OCI-LY3 (cell line): ENCODE results near the gene PRDM16.

Source experiments
- H2AFZ ChIP-seq: fragments of 200-600, 300-600 bp; shearing (Covaris generic); 2 replicates; pipeline ENCODE4 v1.6.0; 2014; ENCODE audit warnings: antibody characterized with exemption, low read depth, low read length
- H3K27ac ChIP-seq: fragments of 200-600, 300-600 bp; sonication (generic); 2 replicates; pipeline ENCODE4 v1.5.1; 2014; ENCODE audit warnings: mild to moderate bottlenecking, low read length, moderate library complexity, mixed read lengths
- H3K27me3 ChIP-seq: fragments of 200-600, 300-600 bp; sonication (generic); 2 replicates; pipeline ENCODE4 v1.6.1; 2014; ENCODE audit warnings: low read depth, low read length, mixed read lengths
- H3K36me3 ChIP-seq: fragments of 200-600, 300-600 bp; sonication (generic); replicated peaks from 2 replicates; pipeline ENCODE3; 2014; ENCODE audit warnings: low read depth, low read length, mixed read lengths
- H3K4me1 ChIP-seq: fragments of 300-600, 200-600 bp; sonication (generic); 2 replicates; pipeline ENCODE4 v1.6.1; 2014; ENCODE audit warnings: low read length, mixed read lengths
- H3K4me2 ChIP-seq: fragments of 200-600, 300-600 bp; sonication (generic); 2 replicates; pipeline ENCODE4 v1.6.1; 2014; ENCODE audit warnings: low read length, mixed read lengths
- H3K4me3 ChIP-seq: fragments of 300-600, 200-600 bp; sonication (generic); 2 replicates; pipeline ENCODE4 v1.5.1; 2014; ENCODE audit warnings: antibody characterized with exemption, mild to moderate bottlenecking, low read length, moderate library complexity
- H3K79me2 ChIP-seq: fragments of 300-600, 200-600 bp; shearing (Covaris generic); 2 replicates; pipeline ENCODE4 v1.6.1; 2014; ENCODE audit warnings: mild to moderate bottlenecking, low read length, mixed read lengths
- H3K9ac ChIP-seq: fragments of 300-600, 200-600 bp; shearing (Covaris generic); 2 replicates; pipeline ENCODE4 v1.6.0; 2014; ENCODE audit warnings: mild to moderate bottlenecking, low read length, moderate library complexity
- H3K9me3 ChIP-seq: fragments of 200-600, 300-600 bp; shearing (Covaris generic); 2 replicates; pipeline ENCODE4 v1.6.1; 2014; ENCODE audit warnings: low read length, mixed read lengths; ENCODE audit not compliant: insufficient read depth
- H4K20me1 ChIP-seq: fragments of 200-600, 300-600 bp; sonication (generic); 2 replicates; pipeline ENCODE4 v1.6.1; 2016; ENCODE audit warnings: low read length, mixed read lengths; ENCODE audit not compliant: insufficient read depth
- EZH2phosphoT487 ChIP-seq: fragments of 200-600 bp; shearing (Covaris generic); IDR thresholded peaks from 2 replicates; pipeline ENCODE4 v1.6.1; 2018; ENCODE audit warnings: antibody characterized with exemption, mixed run types, low read depth
- TF ChIP-seq, protein P1 (sequence below): fragments of 200-600, 300-600 bp; sonication (generic); IDR thresholded peaks from 2 replicates; pipeline ENCODE4 v1.5.1; 2014; ENCODE audit warnings: antibody characterized with exemption, low read length, low read depth

PRDM16 gene

DNA sequence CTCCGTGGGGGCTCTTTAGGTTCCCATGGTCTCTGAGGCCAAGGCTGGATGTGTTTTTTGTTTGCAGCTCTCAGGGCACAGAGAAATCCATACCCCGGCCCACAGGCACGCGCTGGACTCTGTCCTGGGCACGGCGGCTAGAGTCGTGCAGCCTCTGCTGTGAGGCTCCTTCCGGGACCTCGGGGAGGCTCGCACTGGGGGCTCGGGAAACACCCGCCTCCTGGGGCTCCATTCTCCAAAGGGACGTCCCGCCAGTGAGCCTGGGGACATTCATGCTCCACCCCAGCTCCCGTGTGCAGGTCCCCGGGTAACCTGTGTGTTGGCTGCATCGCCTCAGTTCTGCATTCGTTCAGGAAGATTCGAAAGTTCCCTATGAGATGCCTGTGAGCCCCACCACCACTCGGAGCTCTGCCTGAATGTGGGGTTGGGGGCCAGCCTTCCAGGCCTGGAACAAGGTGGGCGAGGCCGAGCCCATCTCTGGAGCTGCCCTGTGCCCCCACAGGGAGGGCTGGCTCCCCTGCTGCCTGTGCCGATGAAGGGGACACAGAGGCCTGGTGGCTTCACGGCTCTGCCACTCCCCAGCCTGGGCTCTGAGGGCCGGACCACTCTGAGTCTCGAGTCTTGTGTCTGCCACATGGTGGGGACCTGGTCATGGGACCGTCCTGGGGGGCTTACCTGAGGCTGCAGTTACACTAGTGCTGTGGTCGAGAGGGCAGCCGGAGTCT, 203.5 kb downstream of the PRDM16 start:
- H3K4me2 ChIP-seq: no peak overlapping the region
- no peak overlapping the region for H3K27ac ChIP-seq

DNA sequence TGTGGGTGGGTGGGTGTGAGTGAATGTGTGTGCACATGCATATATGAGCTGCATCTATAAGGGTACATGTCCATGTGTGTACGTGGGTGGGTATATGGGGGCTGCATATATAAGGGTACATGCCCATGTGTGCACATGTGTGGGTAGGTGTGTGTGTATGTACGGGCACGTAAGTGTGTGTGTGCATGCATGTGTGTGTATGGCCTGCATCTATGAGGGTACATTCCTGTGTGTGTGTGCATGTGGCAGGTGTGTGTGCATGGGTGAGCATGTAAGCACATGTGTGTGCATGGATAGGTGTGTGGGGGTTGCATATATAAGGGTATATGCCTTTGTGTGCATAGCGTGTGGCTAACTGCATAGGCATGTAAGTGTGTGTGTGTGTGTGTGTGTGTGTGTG, 204.4 kb downstream of the PRDM16 start:
- no peak overlapping the region for H3K9ac ChIP-seq
- H3K36me3 ChIP-seq: no peaks in the 10 kb centered on the region
- H3K4me2 ChIP-seq: no peak overlapping the region
- no peak for TF ChIP-seq EZH2phosphoT487
- TF ChIP-seq, protein P1, sequence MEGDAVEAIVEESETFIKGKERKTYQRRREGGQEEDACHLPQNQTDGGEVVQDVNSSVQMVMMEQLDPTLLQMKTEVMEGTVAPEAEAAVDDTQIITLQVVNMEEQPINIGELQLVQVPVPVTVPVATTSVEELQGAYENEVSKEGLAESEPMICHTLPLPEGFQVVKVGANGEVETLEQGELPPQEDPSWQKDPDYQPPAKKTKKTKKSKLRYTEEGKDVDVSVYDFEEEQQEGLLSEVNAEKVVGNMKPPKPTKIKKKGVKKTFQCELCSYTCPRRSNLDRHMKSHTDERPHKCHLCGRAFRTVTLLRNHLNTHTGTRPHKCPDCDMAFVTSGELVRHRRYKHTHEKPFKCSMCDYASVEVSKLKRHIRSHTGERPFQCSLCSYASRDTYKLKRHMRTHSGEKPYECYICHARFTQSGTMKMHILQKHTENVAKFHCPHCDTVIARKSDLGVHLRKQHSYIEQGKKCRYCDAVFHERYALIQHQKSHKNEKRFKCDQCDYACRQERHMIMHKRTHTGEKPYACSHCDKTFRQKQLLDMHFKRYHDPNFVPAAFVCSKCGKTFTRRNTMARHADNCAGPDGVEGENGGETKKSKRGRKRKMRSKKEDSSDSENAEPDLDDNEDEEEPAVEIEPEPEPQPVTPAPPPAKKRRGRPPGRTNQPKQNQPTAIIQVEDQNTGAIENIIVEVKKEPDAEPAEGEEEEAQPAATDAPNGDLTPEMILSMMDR: no peak
- H3K9me3 ChIP-seq: no peaks in the 10 kb centered on the region
- no peaks in the 10 kb centered on the region for H3K27me3 ChIP-seq
- no peak overlapping the region for H2AFZ ChIP-seq
- H3K4me1 ChIP-seq: no peaks in the 10 kb centered on the region
- no peaks in the 10 kb centered on the region for H4K20me1 ChIP-seq
- H3K79me2 ChIP-seq: no peaks in the 10 kb centered on the region
- H3K4me3 ChIP-seq: no peak overlapping the region
- H3K27ac ChIP-seq: no peak overlapping the region

More for the DNA sequence above, 203.5 kb downstream of the PRDM16 start:
- no peak overlapping the region for H2AFZ ChIP-seq
- no peaks in the 10 kb centered on the region for H3K27me3 ChIP-seq
- no peaks in the 10 kb centered on the region for H3K79me2 ChIP-seq
- H3K9ac ChIP-seq: no peak overlapping the region
- no peaks in the 10 kb centered on the region for H3K36me3 ChIP-seq
- H3K9me3 ChIP-seq: no peaks in the 10 kb centered on the region
- H3K4me3 ChIP-seq: no peak overlapping the region
- no peaks in the 10 kb centered on the region for H3K4me1 ChIP-seq
- TF ChIP-seq, protein P1: no peak
- no peak for TF ChIP-seq EZH2phosphoT487
- H4K20me1 ChIP-seq: no peaks in the 10 kb centered on the region

GRCh38 chr1:3274972-3275371, 206.0 kb downstream of the PRDM16 start:
- no peaks in the 10 kb centered on the region for H3K36me3 ChIP-seq
- H3K79me2 ChIP-seq: no peaks in the 10 kb centered on the region
- H3K4me3 ChIP-seq: no peak overlapping the region
- no peak overlapping the region for H3K4me2 ChIP-seq
- H2AFZ ChIP-seq: no peak overlapping the region
- H3K4me1 ChIP-seq: no peaks in the 10 kb centered on the region
- H3K9ac ChIP-seq: no peak overlapping the region
- TF ChIP-seq, protein P1: no peak
- no peak for TF ChIP-seq EZH2phosphoT487
- H3K27ac ChIP-seq: no peak overlapping the region
- H4K20me1 ChIP-seq: no peaks in the 10 kb centered on the region
- H3K9me3 ChIP-seq: no peaks in the 10 kb centered on the region
- H3K27me3 ChIP-seq: no peaks in the 10 kb centered on the region

DNA sequence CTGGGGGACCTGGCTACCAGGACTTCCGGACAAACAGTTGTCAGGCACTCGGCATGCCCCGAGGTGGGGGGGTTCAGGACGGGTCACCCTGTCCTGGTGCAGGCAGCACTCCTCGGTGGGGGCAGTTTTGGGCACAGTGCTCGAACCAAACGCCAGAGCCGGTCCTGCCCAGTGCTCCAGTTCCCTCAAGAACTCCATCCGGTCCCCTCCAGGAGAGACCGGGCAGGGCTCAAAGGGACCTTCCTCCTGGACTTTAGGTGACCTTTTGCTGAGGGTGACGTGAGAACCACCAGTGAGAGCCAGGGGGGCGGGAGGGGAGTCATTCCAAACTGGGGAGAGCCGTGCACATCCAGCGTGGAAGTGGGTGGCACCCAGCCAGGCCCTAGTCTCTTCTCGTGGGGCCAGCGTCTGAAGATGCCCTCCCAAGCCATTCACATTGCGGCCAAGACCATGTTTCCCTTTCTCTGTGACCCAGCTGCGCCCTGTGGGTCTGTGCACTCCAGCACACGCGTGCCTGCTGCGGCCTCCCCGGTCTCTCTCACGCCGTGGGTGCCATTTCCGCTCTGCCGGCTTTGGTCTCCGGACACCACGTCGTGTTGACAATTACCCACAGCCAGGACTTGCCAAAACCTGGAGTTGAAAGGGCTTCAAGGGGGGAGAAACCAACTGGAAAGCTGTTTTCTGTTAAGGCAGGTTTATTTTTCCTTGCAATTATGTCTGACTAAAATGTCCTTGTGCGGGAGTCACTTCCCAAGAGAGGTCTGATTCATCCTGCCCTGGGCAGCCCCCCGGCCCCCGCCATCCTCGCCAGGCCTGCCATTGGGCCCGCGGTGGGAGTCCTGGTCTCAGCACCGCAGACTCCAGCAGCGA, 206.7 kb downstream of the PRDM16 start:
- Histone ChIP-seq H3K4me1 (no peaks in the 10 kb centered on the region), H2AFZ (no peak overlapping the region), H3K9ac (no peak overlapping the region), H3K36me3 (no peaks in the 10 kb centered on the region), H3K27me3 (no peaks in the 10 kb centered on the region), H4K20me1 (no peaks in the 10 kb centered on the region), H3K27ac (no peak overlapping the region), H3K4me3 (no peak overlapping the region), H3K4me2 (no peak overlapping the region), H3K9me3 (no peaks in the 10 kb centered on the region), H3K79me2 (no peaks in the 10 kb centered on the region)
- TF ChIP-seq, protein P1: no peak
- no peak for TF ChIP-seq EZH2phosphoT487
